Keratinocyte (primary cell): ENCODE results near the gene DPYD.

Source experiments
- CTCF ChIP-seq, 3 experiments: IDR thresholded peaks in 1 of 3; conservative IDR thresholded peaks in 1 of 3; optimal IDR thresholded peaks in 1 of 3; 2 replicates in 2 of 3; 3 replicates in 1 of 3; pipeline versions ENCODE3 to v1.5.1; 2011; ENCODE audit warnings: low read length in 3 of 3, mild to moderate bottlenecking in 3 of 3, moderate library complexity in 2 of 3, control low read depth in 1 of 3, inconsistent platforms in 1 of 3; ENCODE audit not compliant: insufficient read depth in 2 of 3; ENCODE audit errors: extremely low read depth in 1 of 3
- EZH2 ChIP-seq: IDR thresholded peaks from one replicate; pipeline ENCODE4 v1.6.1; 2012; ENCODE audit warnings: inconsistent platforms, mild to moderate bottlenecking, low read length, moderate library complexity

GRCh38 chr1:97911266-97912215, 9.3 kb downstream of the DPYD start:
- TF ChIP-seq CTCF (optimal IDR thresholded peaks at IDR 0.05 in 1 of 3, IDR thresholded peaks at IDR 0.05 in 1 of 3, conservative IDR thresholded peaks at IDR 0.05 in 1 of 3; ENCODE audit: extremely low read depth in 1 of 3, insufficient read depth in 2 of 3, low read length in 3 of 3): no peak
- TF ChIP-seq EZH2: no peak
